HG03060 (cell line): ENCODE data around the gene RENBP.

Experiments
- ATAC-seq: cut with Tn5 transposase; IDR thresholded peaks from one replicate; pipeline ENCODE4 v1.9.1; 2021; ENCODE audit warnings: low read depth, moderate number of reproducible peaks; ENCODE audit not compliant: unreplicated experiment

RENBP gene

GRCh38 chrX:153922932-153923857, 21.2 kb downstream of the RENBP start:
- ATAC-seq: no peak

DNA sequence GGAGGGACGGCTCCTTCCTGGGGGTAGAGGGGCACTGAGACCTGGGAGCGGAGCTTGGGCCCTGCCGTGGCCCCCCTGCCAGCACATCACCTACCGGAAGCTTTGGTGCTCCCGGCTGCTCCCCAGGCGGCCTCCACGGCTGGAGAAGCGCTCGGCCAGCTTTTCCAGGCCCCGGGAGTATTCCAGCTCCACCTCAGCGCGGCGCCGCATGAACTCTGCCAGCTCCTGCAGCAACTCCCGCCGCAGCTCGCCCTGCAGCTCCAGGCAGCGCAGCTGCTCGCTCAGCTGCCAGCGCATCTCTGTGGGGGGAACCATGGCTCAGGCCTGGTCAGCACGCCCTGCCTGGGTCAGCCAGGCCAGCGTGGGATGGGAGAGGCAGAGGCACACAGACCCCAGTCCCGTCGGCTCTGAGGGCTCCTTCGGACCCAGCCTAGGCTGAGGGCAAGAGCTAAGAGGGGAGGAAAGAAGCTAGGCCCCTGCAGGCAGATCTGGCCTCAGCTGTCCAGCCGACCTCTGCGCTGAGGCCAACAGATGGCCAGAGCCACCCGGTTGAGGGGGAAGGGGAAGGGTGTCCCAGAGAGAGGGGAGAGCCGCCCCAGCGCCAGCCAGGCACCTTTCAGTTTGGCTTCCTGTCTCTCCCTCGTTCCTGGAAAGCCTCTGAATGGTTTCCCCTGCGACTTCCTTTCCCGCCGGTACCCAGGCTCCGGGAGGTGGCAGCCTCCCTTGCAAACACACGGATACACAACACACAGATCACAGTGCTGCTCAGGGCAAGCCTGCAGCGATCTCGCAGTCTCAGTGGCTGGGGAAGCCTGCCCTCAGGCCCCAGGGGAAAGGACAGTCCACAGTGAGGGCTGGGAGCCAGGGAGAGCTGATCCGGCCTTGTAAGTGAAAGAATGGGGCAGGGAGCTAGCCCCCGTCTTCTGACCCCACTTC, 22.7 kb downstream of the RENBP start:
- no peak for ATAC-seq

DNA sequence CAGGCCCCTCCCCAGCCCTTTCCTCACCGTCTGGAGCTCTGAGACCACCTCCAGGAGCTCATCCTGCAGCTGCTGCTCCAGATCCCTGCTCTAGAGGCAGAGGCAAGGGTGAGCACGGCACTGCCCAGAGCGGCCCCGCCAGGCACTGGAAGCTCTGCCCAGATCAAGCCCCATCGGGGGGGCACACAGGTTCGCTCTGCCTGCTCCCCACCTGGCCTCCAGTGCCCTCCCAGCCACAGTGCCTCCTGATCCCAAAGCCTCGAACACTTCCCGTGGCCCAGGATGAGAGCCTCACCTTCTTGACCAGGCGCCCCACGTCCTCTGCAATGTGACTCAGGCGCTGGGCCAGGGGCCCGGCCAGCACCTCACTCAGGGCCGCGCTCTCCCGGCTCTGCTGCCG, 23.4 kb downstream of the RENBP start:
- ATAC-seq: no peak

- no peak for ATAC-seq
Measured at GRCh38 chrX:153920546-153920945, 23.9 kb downstream of the RENBP start.

GRCh38 chrX:153919281-153919680, 25.2 kb downstream of the RENBP start:
- ATAC-seq: no peak

- ATAC-seq: no peak
Measured at GRCh38 chrX:153917869-153918268, 26.6 kb downstream of the RENBP start.

GRCh38 chrX:153913701-153914100, 30.7 kb downstream of the RENBP start:
- ATAC-seq: no peak

DNA sequence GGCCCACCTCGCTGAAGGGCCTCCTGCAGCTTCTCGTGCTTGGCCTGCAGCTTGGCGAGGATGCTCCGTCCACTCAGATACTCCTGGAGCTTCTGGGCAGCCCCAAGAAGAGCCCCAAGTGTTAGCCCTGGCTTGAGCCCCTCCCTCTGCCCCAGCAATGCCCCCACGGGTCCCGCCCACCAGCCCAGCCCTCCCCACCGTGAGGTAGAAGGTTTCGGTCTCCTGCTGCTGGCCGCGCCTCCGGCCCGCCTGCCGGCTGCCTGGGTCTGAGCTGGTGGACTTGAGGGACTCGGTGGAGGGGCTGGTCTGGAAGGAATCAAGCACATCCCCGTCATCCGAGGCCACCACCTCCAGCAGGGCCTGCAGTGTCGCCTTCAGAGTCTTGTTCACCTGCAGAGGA, 31.2 kb downstream of the RENBP start:
- no peak for ATAC-seq

GRCh38 chrX:153911798-153912197, 32.6 kb downstream of the RENBP start:
- no peak for ATAC-seq

- ATAC-seq: no peak
Measured at GRCh38 chrX:153910446-153910845, 34.0 kb downstream of the RENBP start.

DNA sequence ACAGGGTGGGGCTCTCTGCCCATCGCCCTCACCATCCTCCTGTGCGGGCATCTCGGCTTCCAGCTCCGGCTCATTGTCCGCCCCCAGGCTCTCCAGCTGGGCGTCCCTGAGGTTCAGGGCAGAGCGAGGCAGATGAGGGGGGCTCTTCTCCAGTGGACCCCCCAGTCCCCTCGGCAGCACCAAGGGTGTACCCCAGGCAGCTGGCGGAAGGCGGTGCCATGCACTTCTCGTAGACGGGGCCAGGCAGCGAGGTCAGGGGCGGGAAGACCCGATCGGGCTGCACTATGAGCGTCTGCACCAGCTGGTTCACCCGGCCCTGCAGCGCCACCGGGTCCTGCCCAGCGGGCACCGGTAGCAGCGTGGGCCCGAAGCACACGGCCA, 34.5 kb downstream of the RENBP start:
- no peak for ATAC-seq

DNA sequence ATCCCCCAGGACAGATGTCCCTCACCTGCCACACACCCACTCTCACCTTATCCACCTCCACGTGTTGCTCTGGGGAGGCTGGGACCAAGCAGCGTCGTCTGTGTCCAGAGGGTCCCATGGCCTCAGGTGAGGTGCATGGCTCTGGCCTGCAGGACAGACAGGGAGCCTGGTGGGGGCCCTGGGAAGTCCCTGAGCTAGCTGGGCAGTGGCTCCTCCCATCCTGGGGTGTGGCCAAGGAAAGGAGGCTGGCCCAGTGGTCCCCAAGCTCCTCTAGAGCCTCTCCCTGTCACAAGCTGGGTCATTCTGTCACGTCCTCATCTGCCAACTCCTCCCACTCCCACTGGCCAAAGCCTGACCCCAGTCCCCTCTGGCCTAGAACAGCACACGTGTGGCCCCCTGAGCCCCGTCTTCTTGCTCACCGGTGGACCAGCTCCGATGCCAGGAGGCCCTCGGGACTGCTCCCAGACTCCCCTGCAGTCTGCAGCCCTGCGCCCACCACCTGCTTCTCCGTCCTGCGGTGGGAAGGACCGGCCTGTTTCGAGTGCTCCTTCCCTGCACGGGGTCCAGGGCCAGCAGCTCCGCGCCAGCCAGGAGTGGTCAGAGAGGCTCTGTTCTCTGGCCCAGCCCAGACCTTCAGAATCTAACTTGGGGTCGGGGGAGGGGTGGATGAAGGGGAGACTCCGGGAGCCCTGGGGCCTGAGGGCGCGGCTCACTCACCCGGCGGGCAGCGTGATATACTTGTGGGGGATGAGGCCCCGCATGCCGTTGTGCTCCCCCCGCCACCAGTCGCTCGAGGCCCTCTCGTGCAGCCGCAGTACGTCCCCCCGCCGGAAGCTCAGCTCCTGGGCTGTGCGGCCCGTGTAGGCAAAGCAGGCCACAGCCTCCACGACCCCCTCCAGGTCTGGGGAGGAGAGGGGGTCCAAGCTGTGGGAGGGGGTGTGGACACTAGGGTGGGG, 35.1 kb downstream of the RENBP start:
- no peak for ATAC-seq

DNA sequence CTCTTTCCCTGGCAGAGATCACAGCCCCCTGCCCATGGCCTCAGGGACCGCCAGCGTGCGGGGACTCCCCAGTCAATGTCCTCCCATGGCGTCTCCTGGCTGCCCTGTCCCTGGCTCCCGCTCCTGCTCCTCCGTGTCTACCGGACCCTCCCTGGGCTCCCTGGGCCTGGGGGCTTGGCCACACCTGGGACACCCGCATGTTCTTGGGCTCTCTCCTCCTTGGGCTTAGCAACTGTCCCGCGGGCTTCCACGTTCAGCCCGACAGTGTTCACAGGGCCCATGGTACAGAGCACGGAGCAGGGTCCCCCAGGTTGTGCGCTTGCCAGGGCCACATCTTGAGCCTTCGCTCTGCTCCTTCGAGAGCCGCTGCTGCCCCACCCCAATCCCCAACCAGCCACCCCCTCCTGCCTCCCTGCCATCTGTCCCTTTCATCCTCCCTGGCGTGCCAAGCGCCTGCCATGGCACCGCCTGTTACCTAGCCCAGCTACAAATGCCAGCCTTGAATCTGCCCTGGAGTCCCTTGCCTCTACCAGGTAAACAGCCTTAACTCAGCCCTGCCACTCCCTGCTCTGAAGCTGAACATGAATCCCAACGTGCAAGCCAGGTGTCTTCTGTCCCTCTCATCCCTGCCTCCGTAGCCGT, 36.1 kb downstream of the RENBP start:
- no peak for ATAC-seq

DNA sequence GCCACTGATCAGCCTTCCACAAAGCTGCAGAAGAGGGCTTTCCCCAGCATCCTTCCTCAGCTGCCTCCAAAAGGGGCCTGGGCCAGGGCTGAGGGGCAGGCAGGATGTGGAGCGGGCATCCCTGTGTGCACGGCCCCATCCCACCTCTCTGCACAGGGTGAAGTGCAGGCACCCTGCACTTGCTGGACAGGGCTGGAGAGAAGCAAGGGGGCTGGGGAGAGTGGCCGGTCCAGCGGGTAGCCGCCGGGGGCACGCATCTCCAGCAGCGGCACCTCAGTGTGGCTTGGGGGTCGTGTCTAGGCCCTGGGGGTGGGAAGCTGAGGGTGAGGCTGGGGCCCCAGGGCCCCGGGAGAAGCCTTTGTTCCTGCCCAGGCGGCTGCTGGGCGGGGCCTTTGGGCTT, 37.0 kb downstream of the RENBP start:
- ATAC-seq: no peak

- no peak for ATAC-seq
Measured at GRCh38 chrX:153906126-153906917, 38.1 kb downstream of the RENBP start.

DNA sequence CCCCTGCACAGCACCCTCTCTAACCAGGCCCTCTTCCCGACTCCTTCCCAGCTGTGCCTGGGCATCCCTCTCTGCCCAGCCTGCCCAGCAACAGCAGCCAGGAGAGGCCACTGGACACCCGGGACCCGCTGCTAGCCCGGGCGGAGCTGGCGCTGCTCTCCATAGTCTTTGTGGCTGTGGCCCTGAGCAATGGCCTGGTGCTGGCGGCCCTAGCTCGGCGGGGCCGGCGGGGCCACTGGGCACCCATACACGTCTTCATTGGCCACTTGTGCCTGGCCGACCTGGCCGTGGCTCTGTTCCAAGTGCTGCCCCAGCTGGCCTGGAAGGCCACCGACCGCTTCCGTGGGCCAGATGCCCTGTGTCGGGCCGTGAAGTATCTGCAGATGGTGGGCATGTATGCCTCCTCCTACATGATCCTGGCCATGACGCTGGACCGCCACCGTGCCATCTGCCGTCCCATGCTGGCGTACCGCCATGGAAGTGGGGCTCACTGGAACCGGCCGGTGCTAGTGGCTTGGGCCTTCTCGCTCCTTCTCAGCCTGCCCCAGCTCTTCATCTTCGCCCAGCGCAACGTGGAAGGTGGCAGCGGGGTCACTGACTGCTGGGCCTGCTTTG, 38.9 kb downstream of the RENBP start:
- ATAC-seq: no peak

DNA sequence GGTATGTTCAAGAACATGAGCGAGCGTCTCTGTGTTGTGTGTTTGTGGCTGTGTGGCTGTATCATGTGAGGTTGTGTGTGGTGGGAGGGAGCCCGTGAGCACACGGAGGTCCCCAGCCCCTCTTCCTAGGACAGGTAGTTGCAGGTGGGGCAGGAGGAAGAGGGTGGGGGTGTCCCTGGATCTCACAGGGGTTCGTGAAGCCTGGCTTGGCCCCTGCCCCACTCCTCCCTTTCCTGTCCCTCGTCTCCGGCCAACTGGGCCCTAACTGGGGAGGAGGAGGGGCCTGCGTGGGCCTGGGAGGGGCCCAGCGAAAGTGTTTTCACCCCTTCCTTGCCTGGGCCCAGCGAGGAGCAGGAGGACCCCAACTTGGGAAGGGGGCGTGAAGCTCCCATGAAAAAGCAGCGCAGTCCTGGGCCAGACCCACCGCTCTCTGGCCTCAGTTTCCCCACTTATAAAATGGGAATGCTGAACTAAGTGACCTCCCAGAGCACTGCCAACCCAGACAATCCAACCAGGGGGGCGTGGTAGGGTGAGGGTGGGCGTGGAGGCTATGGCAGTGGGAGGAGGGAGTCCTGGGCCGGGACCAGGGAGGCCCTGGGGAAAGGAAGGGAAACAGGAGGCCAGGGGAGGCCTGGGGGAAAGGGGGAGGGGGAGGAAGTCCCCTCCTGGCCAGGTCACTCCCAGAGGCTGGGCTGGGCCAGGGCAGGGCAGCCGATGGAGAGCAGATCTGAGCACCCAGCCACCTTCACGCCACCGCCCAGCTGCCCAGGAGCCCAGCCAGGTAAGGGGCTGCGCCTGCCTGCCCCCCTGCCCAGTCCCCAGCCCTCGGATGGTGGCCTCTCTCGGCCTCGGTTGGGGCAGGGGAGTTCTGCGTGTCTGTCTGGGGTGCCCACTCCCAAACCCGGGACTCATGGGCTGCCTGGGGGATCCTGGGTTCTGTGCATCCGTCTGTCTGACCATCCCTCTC, 40.2 kb downstream of the RENBP start, which contains the start of gene AVPR2:
TSS of gene AVPR2 (plus strand) at position 683 of the 967 bp plus-strand sequence. CDS start 473 bp downstream, outside the sequence.
- ATAC-seq: no peak
